ENCODE results near the gene KRTAP4-7. TPM values are rescaled to one million over a fixed set of nuclear protein-coding genes. Genes with fewer than 3 reads are reported as not detected.

Gene KRTAP4-7
- total RNA-seq, 1 experiment from 2014 or later, result not detected

GRCh38 chr17:41101586-41102259, 17.8 kb downstream of the KRTAP4-7 start, which contains the start of gene KRTAP4-16:
Gene KRTAP4-16, minus strand, starts transcription at chr17:41102209. Its CDS starts 0 bp downstream, at chr17:41102209.
- no peak for DNase-seq (ENCODE audit: low read depth, low spot score)
- ChIA-PET CTCF (no interaction called here), POLR2A (interaction anchor here (0.6 kb wide), 1 partner anchor 12 kb away, joined by 3 read pairs; no protein-coding TSS in a partner anchor)
- H3K27me3 ChIP-seq (ENCODE audit: control insufficient read depth, insufficient read depth, low read length), result no peaks in the 10 kb centered on the region
- H3K27ac ChIP-seq (ENCODE audit: low read length), result no peak within 1 kb of the TSS
- H3K4me1 ChIP-seq (ENCODE audit: control insufficient read depth, insufficient read depth, low read length), result no peaks in the 10 kb centered on the region
- TF ChIP-seq SIN3A (IDR thresholded peaks at IDR 0.05; ENCODE audit: borderline replicate concordance, insufficient read depth, low read depth, low read length), result no peak
- no peak for TF ChIP-seq CTCF (IDR thresholded peaks at IDR 0.05)
- TF ChIP-seq POLR2AphosphoS5 (IDR thresholded peaks at IDR 0.05; ENCODE audit: low read depth, low read length), result no peak
- no peak for TF ChIP-seq REST (IDR thresholded peaks at IDR 0.05; ENCODE audit: insufficient read depth in 1 of 2, low read depth in 2 of 2, low read length in 1 of 2)
- TF ChIP-seq TCF7L2 (IDR thresholded peaks at IDR 0.05; ENCODE audit: low read depth, low read length), result no peak
- BruUV-seq (replicated peaks), result no TSS peak
- intact Hi-C loops (cut with micrococcal nuclease; ENCODE audit: unreplicated experiment) (loop anchor here (5.0 kb wide), 1 partner anchor 381 kb away; the partner anchor contains the start of gene KRT35), in situ Hi-C loops (cut with HindIII; ENCODE audit: low pct_unique_long_range_greater_than_20kb, low sequenced_read_pairs) (no loop called here)
- no peaks in the 10 kb centered on the region for H3K9me3 ChIP-seq (ENCODE audit: control insufficient read depth, insufficient read depth, low read depth, low read length)
- no peak for ATAC-seq
- H3K36me3 ChIP-seq (ENCODE audit: control insufficient read depth, insufficient read depth, low read length), result no peaks in the 10 kb centered on the region
- no peak within 1 kb of the TSS for H3K4me3 ChIP-seq (ENCODE audit: low read depth in 2 of 2, low read length in 2 of 2)

GRCh38 chr17:41103896-41104295, 19.9 kb downstream of the KRTAP4-7 start:
- POLR2A ChIA-PET, result interaction anchor here (0.6 kb wide), 1 partner anchor 654 kb away, joined by 3 read pairs; no protein-coding TSS in a partner anchor
- in situ Hi-C loops (cut with HindIII; ENCODE audit: low pct_unique_long_range_greater_than_20kb, low sequenced_read_pairs), result no loop called here

More at GRCh38 chr17:41103896-41104295, 19.9 kb downstream of the KRTAP4-7 start:
- TF ChIP-seq REST (IDR thresholded peaks at IDR 0.05; ENCODE audit: insufficient read depth in 1 of 2, low read depth in 2 of 2, low read length in 1 of 2) (no peak), SIN3A (IDR thresholded peaks at IDR 0.05; ENCODE audit: borderline replicate concordance, insufficient read depth, low read depth, low read length) (no peak), POLR2AphosphoS5 (IDR thresholded peaks at IDR 0.05; ENCODE audit: low read depth, low read length) (no peak), CTCF (IDR thresholded peaks at IDR 0.05) (no peak), TCF7L2 (IDR thresholded peaks at IDR 0.05; ENCODE audit: low read depth, low read length) (no peak)
- Histone ChIP-seq H3K4me1 (ENCODE audit: control insufficient read depth, insufficient read depth, low read length) (no peaks in the 10 kb centered on the region), H3K36me3 (ENCODE audit: control insufficient read depth, insufficient read depth, low read length) (no peaks in the 10 kb centered on the region), H3K27me3 (ENCODE audit: control insufficient read depth, insufficient read depth, low read length) (no peaks in the 10 kb centered on the region), H3K4me3 (ENCODE audit: low read depth in 2 of 2, low read length in 2 of 2) (no peak overlapping the region), H3K9me3 (ENCODE audit: control insufficient read depth, insufficient read depth, low read depth, low read length) (no peaks in the 10 kb centered on the region), H3K27ac (ENCODE audit: low read length) (no peak overlapping the region)
- CTCF ChIA-PET, result no interaction called here
- BruUV-seq (replicated peaks), result no TSS peak
- intact Hi-C loops (cut with micrococcal nuclease; ENCODE audit: unreplicated experiment), result loop anchor here (5.0 kb wide), 1 partner anchor 378 kb away; the partner anchor contains the start of gene KRT35
- no peak for ATAC-seq
- no peak for DNase-seq (ENCODE audit: low read depth, low spot score)

All from Panc1 (cell line).